GM21576 (cell line): Measurements from ENCODE around the gene LAMB3.

Experiments
- ATAC-seq: cut with Tn5 transposase; IDR thresholded peaks from one replicate; pipeline ENCODE4 v1.9.1; 2021; ENCODE audit warnings: mild to moderate bottlenecking, moderate library complexity; ENCODE audit not compliant: unreplicated experiment

LAMB3 gene

DNA sequence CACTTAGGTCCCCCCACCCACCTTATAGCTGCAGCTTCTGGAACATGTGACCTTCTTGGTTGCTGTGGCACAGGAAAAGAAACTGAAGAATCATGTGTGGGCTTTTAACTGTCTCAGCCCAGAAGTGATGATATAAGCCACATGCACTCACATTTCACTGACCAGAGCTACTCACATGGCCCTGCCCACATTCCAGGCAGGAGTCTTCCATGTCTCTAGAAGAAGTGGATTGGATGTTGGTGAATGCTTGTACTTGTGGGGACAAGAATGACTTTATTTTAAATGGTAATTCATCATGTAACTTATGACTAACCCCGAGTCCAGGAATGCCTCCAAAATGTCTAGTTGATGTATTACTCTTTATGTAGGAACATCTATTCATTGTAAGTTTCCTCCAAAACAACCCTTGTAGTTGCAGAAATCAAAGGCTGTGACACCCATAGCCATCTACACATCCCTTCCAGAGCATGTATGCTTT lies 84.5 kb downstream of the LAMB3 start:
- no peak for ATAC-seq

- peak; percentile 87 for ATAC-seq
These were observed 86.2 kb downstream of the LAMB3 start for GRCh38 chr1:209565759-209566678.
